GM19372 (cell line): ENCODE results near the gene UNC13C.

Experiments used
- ATAC-seq: cut with Tn5 transposase; IDR thresholded peaks from one replicate; pipeline ENCODE4 v1.9.1; 2021; ENCODE audit warnings: mild to moderate bottlenecking, low read depth, moderate library complexity; ENCODE audit not compliant: unreplicated experiment

The UNC13C gene

GRCh38 chr15:54605556-54605955, 627.3 kb downstream of the UNC13C start:
- ATAC-seq, result no peak

GRCh38 chr15:54608876-54609835, 630.9 kb downstream of the UNC13C start:
- ATAC-seq, result no peak

GRCh38 chr15:54618120-54618519, 639.9 kb downstream of the UNC13C start:
- ATAC-seq, result no peak

GRCh38 chr15:54619180-54619579, 640.9 kb downstream of the UNC13C start:
- ATAC-seq, result no peak

GRCh38 chr15:54620916-54621315, 642.7 kb downstream of the UNC13C start:
- ATAC-seq, result no peak

- ATAC-seq, result no peak
Observed at GRCh38 chr15:54636147-54636546, 657.9 kb downstream of the UNC13C start.

- ATAC-seq, result no peak
Observed at GRCh38 chr15:54638666-54639065, 660.4 kb downstream of the UNC13C start.

GRCh38 chr15:54640873-54641272, 662.6 kb downstream of the UNC13C start:
- no peak for ATAC-seq

- ATAC-seq, result no peak
Observed at GRCh38 chr15:54644796-54645195, 666.6 kb downstream of the UNC13C start.

- ATAC-seq, result no peak
Observed at GRCh38 chr15:54659646-54660045, 681.4 kb downstream of the UNC13C start.

GRCh38 chr15:54660356-54660755, 682.1 kb downstream of the UNC13C start:
- ATAC-seq, result no peak

GRCh38 chr15:54675241-54675640, 697.0 kb downstream of the UNC13C start:
- ATAC-seq, result no peak

GRCh38 chr15:54681584-54681983, 703.3 kb downstream of the UNC13C start:
- no peak for ATAC-seq
